ENCODE data around the gene SLBP. TPM values are rescaled to one million over a fixed set of nuclear protein-coding genes. Genes with fewer than 3 reads are reported as not detected.
A peak's percentile ranks its signal among the peaks of the same experiment; 100 is the strongest.

The SLBP gene
- total RNA-seq, 1 experiment from 2014 or later = 98.3 TPM

DNA sequence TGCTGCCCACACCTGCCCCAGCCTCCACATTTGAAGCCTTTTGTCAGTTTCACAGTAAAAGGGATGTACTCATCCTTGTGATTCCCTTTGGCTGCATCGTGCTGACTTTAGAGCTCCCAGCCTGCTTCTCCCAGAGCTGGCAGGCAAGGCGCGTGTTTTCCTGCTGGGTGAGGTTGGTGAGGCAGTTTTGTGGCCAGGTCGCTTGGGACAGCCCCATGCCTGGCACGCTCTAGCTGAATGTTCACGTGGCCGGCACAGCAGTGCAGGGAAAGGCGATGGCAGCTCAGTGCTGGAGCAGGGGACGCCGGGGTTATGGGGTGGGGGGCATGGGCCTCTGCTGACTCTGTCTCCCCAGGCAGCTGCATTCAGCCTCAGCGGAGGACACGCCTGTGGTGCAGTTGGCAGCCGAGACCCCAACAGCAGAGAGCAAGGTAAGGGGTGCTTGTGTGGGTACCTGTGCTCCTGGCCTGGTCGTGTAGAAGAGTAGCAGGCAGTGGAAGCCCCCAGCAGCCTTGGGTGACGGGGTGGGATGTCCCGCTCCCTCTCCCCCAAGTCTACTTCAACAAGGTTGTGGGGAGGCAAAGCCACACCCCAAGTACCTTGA, 18.5 kb upstream of the SLBP start:
- no TSS peak for BruUV-seq (replicated peaks)
- peaks cover 49% of the 10 kb centered on the region for H3K79me2 ChIP-seq (ENCODE audit: low read length)

DNA sequence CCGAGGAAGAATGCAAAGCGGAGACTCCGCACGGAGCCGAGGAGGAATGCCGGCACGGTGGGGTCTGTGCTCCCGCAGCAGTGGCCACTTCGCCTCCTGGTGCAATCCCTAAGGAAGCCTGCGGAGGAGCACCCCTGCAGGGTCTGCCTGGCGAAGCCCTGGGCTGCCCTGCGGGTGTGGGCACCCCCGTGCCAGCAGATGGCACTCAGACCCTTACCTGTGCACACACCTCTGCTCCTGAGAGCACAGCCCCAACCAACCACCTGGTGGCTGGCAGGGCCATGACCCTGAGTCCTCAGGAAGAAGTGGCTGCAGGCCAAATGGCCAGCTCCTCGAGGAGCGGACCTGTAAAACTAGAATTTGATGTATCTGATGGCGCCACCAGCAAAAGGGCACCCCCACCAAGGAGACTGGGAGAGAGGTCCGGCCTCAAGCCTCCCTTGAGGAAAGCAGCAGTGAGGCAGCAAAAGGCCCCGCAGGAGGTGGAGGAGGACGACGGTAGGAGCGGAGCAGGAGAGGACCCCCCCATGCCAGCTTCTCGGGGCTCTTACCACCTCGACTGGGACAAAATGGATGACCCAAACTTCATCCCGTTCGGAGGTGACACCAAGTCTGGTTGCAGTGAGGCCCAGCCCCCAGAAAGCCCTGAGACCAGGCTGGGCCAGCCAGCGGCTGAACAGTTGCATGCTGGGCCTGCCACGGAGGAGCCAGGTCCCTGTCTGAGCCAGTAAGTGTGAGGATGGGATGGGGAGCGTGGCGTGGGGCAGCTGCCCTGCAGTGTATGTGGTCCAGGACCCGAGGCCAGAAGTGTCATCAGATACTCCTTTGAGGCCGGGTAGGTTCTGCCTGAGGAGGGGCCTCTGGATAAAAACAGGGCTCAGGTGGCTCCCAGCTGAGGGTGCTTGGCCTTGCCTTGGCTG, 16.2 kb upstream of the SLBP start:
- TF ChIP-seq EZH2phosphoT487 (IDR thresholded peaks at IDR 0.05; ENCODE audit: borderline replicate concordance, low read length) (no peak), EZH2 (IDR thresholded peaks at IDR 0.05; ENCODE audit: low read length, unreplicated experiment) (no peak)
- TF ChIP-seq, protein P1, sequence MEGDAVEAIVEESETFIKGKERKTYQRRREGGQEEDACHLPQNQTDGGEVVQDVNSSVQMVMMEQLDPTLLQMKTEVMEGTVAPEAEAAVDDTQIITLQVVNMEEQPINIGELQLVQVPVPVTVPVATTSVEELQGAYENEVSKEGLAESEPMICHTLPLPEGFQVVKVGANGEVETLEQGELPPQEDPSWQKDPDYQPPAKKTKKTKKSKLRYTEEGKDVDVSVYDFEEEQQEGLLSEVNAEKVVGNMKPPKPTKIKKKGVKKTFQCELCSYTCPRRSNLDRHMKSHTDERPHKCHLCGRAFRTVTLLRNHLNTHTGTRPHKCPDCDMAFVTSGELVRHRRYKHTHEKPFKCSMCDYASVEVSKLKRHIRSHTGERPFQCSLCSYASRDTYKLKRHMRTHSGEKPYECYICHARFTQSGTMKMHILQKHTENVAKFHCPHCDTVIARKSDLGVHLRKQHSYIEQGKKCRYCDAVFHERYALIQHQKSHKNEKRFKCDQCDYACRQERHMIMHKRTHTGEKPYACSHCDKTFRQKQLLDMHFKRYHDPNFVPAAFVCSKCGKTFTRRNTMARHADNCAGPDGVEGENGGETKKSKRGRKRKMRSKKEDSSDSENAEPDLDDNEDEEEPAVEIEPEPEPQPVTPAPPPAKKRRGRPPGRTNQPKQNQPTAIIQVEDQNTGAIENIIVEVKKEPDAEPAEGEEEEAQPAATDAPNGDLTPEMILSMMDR (conservative IDR thresholded peaks at IDR 0.05; ENCODE audit: low read depth, low read length) = no peak
- no peaks in the 10 kb centered on the region for H3F3A ChIP-seq (ENCODE audit: low read length, unreplicated experiment)
- no peaks in the 10 kb centered on the region for H3K9me3 ChIP-seq (ENCODE audit: low read length)
- ChIA-PET POLR2A (ENCODE audit: unreplicated experiment) (no interaction called here), CTCF (no interaction called here)
- peaks cover 63% of the 10 kb centered on the region for H3K79me2 ChIP-seq (ENCODE audit: low read length)
- H3K36me3 ChIP-seq (ENCODE audit: low read depth, low read length) = peaks cover 38% of the 10 kb centered on the region
- peaks cover 51% of the 10 kb centered on the region for H3K4me1 ChIP-seq (ENCODE audit: insufficient read depth, low read length)
- H3K4me3 ChIP-seq (ENCODE audit: low read length) = peak overlapping the region; percentile 34
- peak overlapping the region; percentile 56 for H3K9ac ChIP-seq (ENCODE audit: low read length)
- peak overlapping the region; percentile 70 for H3K4me2 ChIP-seq (ENCODE audit: low read length)
- DNase-seq = no peak
- no TSS peak for BruUV-seq (replicated peaks)
- H2AFZ ChIP-seq (ENCODE audit: low read length) = no peak overlapping the region
- H3K9me2 ChIP-seq (replicated peaks; ENCODE audit: low read length) = no peaks in the 10 kb centered on the region
- intact Hi-C loops (cut with micrococcal nuclease) = no loop called here
- H4K20me1 ChIP-seq (ENCODE audit: low read length) = peaks cover 14% of the 10 kb centered on the region; the same call in 1 of the 2 replicates
- no peaks in the 10 kb centered on the region for H3K27me3 ChIP-seq (ENCODE audit: low read length)
- H3K27ac ChIP-seq (ENCODE audit: low read length) = peak overlapping the region; percentile 92
- no peak for ATAC-seq

More for the DNA sequence above, 18.5 kb upstream of the SLBP start:
- peak overlapping the region; percentile 43; the same call in 1 of the 2 replicates for H3K4me2 ChIP-seq (ENCODE audit: low read length)
- H3K4me3 ChIP-seq (ENCODE audit: low read length) = no peak overlapping the region
- TF ChIP-seq EZH2 (IDR thresholded peaks at IDR 0.05; ENCODE audit: low read length, unreplicated experiment) (no peak), EZH2phosphoT487 (IDR thresholded peaks at IDR 0.05; ENCODE audit: borderline replicate concordance, low read length) (no peak)
- TF ChIP-seq, protein P1 (conservative IDR thresholded peaks at IDR 0.05; ENCODE audit: low read depth, low read length) = no peak
- H3K27me3 ChIP-seq (ENCODE audit: low read length) = no peaks in the 10 kb centered on the region
- intact Hi-C loops (cut with micrococcal nuclease) = no loop called here
- no peak overlapping the region; the same call in 1 of the 2 replicates for H3K9ac ChIP-seq (ENCODE audit: low read length)
- POLR2A ChIA-PET (ENCODE audit: unreplicated experiment) = interaction anchor here (0.6 kb wide), 1 partner anchor 453 kb away, joined by 3 read pairs; no protein-coding TSS in a partner anchor
- peaks cover 53% of the 10 kb centered on the region for H3K36me3 ChIP-seq (ENCODE audit: low read depth, low read length)
- H3K27ac ChIP-seq (ENCODE audit: low read length) = peak overlapping the region; percentile 83
- ATAC-seq = no peak
- peaks cover 51% of the 10 kb centered on the region for H3K4me1 ChIP-seq (ENCODE audit: insufficient read depth, low read length)
- DNase-seq = no peak
- H3K9me3 ChIP-seq (ENCODE audit: low read length) = no peaks in the 10 kb centered on the region
- H2AFZ ChIP-seq (ENCODE audit: low read length) = no peak overlapping the region
- no peaks in the 10 kb centered on the region for H3F3A ChIP-seq (ENCODE audit: low read length, unreplicated experiment)
- CTCF ChIA-PET = interaction anchor here (1.8 kb wide), 1 partner anchor 37 kb away, joined by 20 read pairs; no protein-coding TSS in a partner anchor
- no peaks in the 10 kb centered on the region for H3K9me2 ChIP-seq (replicated peaks; ENCODE audit: low read length)
- H4K20me1 ChIP-seq (ENCODE audit: low read length) = peaks cover 14% of the 10 kb centered on the region; the same call in 1 of the 2 replicates
